WTC11 (cell line): ENCODE measurements around the gene ENTPD8. TPM values are rescaled to one million over a fixed set of nuclear protein-coding genes. Genes with fewer than 3 reads are reported as not detected.

ENCODE experiments used
- ATAC-seq: fragments of 200-7000 bp; cut with Tn5 transposase; 2 replicates; pipeline ENCODE4 v1.10.0; 2021; ENCODE audit warnings: mild to moderate bottlenecking, moderate library complexity
- CTCF ChIA-PET: fragments of 300-600 bp; sonication (Branson Sonifier 250); formaldehyde crosslinking; loops from one replicate; lab custom pipeline; 2021; ENCODE audit warnings: antibody characterized with exemption; lab: Charles Lee
- POLR2A ChIA-PET: fragments of 350-600 bp; sonication (Branson Sonifier 250); formaldehyde crosslinking; loops from one replicate; lab custom pipeline; 2021; ENCODE audit warnings: antibody characterized with exemption; lab: Charles Lee
- DNase-seq: peaks from one replicate; pipeline ENCODE4 v3.0.0; 2021; ENCODE audit warnings: low spot score
- H3K27ac Mint-ChIP-seq: 2 replicates; pipeline ENCODE4 v1.8.0; 2021; ENCODE audit warnings: mixed read lengths
- H3K27me3 Mint-ChIP-seq: 2 replicates; pipeline ENCODE4 v1.8.0; 2021; ENCODE audit warnings: low read depth, mild to moderate bottlenecking, moderate library complexity, mixed read lengths
- H3K36me3 Mint-ChIP-seq: 2 replicates; pipeline ENCODE4 v1.8.0; 2021; ENCODE audit warnings: mixed read lengths
- H3K4me1 Mint-ChIP-seq: 2 replicates; pipeline ENCODE4 v1.8.0; 2022; ENCODE audit warnings: mixed read lengths
- H3K4me3 Mint-ChIP-seq: 2 replicates; pipeline ENCODE4 v1.8.0; 2021; ENCODE audit warnings: mild to moderate bottlenecking, moderate library complexity, mixed read lengths
- H3K9me3 Mint-ChIP-seq: 2 replicates; pipeline ENCODE4 v1.8.0; 2021; ENCODE audit warnings: mixed read lengths
- ATF1 ChIP-seq: sonication (generic); formaldehyde crosslinking; IDR thresholded peaks from 2 replicates; pipeline ENCODE4 v1.8.1; 2023; ENCODE audit warnings: mild to moderate bottlenecking, moderate library complexity, missing genetic modification reagents
- CBFB ChIP-seq: sonication (generic); formaldehyde crosslinking; IDR thresholded peaks from 2 replicates; pipeline ENCODE4 v1.8.1; 2022; ENCODE audit warnings: mild to moderate bottlenecking, low read depth, missing genetic modification reagents
- ELF4 ChIP-seq: sonication (generic); formaldehyde crosslinking; IDR thresholded peaks from 2 replicates; pipeline ENCODE4 v1.8.1; 2022; ENCODE audit warnings: low read depth, mild to moderate bottlenecking, moderate library complexity, missing genetic modification reagents
- ESRRA ChIP-seq: sonication (generic); formaldehyde crosslinking; IDR thresholded peaks from 2 replicates; pipeline ENCODE4 v1.8.1; 2022; ENCODE audit warnings: mild to moderate bottlenecking, missing genetic modification reagents, borderline replicate concordance
- ETV6 ChIP-seq: sonication (generic); formaldehyde crosslinking; IDR thresholded peaks from 2 replicates; pipeline ENCODE4 v1.8.1; 2022; ENCODE audit warnings: mild to moderate bottlenecking, missing genetic modification reagents
- FOXK1 ChIP-seq: sonication (generic); formaldehyde crosslinking; IDR thresholded peaks from 2 replicates; pipeline ENCODE4 v1.8.0; 2022; ENCODE audit warnings: mild to moderate bottlenecking, moderate library complexity, missing genetic modification reagents
- NR2C2 ChIP-seq: sonication (generic); formaldehyde crosslinking; IDR thresholded peaks from 2 replicates; pipeline ENCODE4 v1.8.0; 2022; ENCODE audit warnings: mild to moderate bottlenecking, missing genetic modification reagents
- SMAD3 ChIP-seq: sonication (generic); formaldehyde crosslinking; IDR thresholded peaks from 2 replicates; pipeline ENCODE4 v1.8.0; 2022; ENCODE audit warnings: missing genetic modification reagents, mild to moderate bottlenecking, borderline replicate concordance
- SP1 ChIP-seq: sonication (generic); formaldehyde crosslinking; conservative IDR thresholded peaks from 2 replicates; pipeline ENCODE4 v1.8.1; 2022; ENCODE audit warnings: missing genetic modification reagents
- ZBTB21 ChIP-seq: sonication (generic); formaldehyde crosslinking; IDR thresholded peaks from 2 replicates; pipeline ENCODE4 v1.8.1; 2023; ENCODE audit warnings: mild to moderate bottlenecking, missing genetic modification reagents, borderline replicate concordance
- ZNF219 ChIP-seq: sonication (generic); formaldehyde crosslinking; IDR thresholded peaks from 2 replicates; pipeline ENCODE4 v1.8.0; 2023; ENCODE audit warnings: missing genetic modification reagents, mild to moderate bottlenecking, borderline replicate concordance
- ZNF232 ChIP-seq: sonication (generic); formaldehyde crosslinking; IDR thresholded peaks from 2 replicates; pipeline ENCODE4 v1.8.0; 2022; ENCODE audit warnings: mild to moderate bottlenecking, missing genetic modification reagents
- ZNF416 ChIP-seq: fragments of 250-450 bp; sonication (Bioruptor Pico); IDR thresholded peaks from 2 replicates; pipeline ENCODE4 v1.9.0; 2021; ENCODE audit warnings: mild to moderate bottlenecking, inconsistent platforms
- total RNA-seq: library from RNA; stranded (reverse); gene quantifications from 3 replicates; pipeline ENCODE4 v1.2.3, GENCODE V29; 2021
- TF ChIP-seq, protein P1 (sequence below): sonication (generic); formaldehyde crosslinking; IDR thresholded peaks from 2 replicates; pipeline ENCODE4 v1.8.1; 2023; ENCODE audit warnings: mild to moderate bottlenecking, missing genetic modification reagents
- TF ChIP-seq, protein P2 (sequence below): sonication (generic); formaldehyde crosslinking; IDR thresholded peaks from 2 replicates; pipeline ENCODE4 v1.8.0; 2022; ENCODE audit warnings: mild to moderate bottlenecking, missing genetic modification reagents
- TF ChIP-seq, protein P3 (sequence below): sonication (generic); formaldehyde crosslinking; IDR thresholded peaks from 2 replicates; pipeline ENCODE4 v1.8.0; 2023; ENCODE audit warnings: missing genetic modification reagents, mild to moderate bottlenecking, borderline replicate concordance
- TF ChIP-seq, protein P4 (sequence below): fragments of 250-450 bp; sonication (Bioruptor Pico); conservative IDR thresholded peaks from 2 replicates; pipeline ENCODE4 v1.9.0; 2021; ENCODE audit warnings: mild to moderate bottlenecking
- TF ChIP-seq, protein P5 (sequence below): sonication (generic); formaldehyde crosslinking; IDR thresholded peaks from 2 replicates; pipeline ENCODE4 v1.8.0; 2022; ENCODE audit warnings: mild to moderate bottlenecking, missing genetic modification reagents
- TF ChIP-seq, protein P6 (sequence below): sonication (generic); formaldehyde crosslinking; conservative IDR thresholded peaks from 2 replicates; pipeline ENCODE4 v1.8.1; 2022; ENCODE audit warnings: mild to moderate bottlenecking, missing genetic modification reagents
- TF ChIP-seq, protein P7 (sequence below): sonication (generic); formaldehyde crosslinking; IDR thresholded peaks from 2 replicates; pipeline ENCODE4 v1.8.1; 2022; ENCODE audit warnings: mild to moderate bottlenecking, moderate library complexity, missing genetic modification reagents

ENTPD8 gene
- total RNA-seq, 1 experiment from 2014 or later: 2.3 TPM

DNA sequence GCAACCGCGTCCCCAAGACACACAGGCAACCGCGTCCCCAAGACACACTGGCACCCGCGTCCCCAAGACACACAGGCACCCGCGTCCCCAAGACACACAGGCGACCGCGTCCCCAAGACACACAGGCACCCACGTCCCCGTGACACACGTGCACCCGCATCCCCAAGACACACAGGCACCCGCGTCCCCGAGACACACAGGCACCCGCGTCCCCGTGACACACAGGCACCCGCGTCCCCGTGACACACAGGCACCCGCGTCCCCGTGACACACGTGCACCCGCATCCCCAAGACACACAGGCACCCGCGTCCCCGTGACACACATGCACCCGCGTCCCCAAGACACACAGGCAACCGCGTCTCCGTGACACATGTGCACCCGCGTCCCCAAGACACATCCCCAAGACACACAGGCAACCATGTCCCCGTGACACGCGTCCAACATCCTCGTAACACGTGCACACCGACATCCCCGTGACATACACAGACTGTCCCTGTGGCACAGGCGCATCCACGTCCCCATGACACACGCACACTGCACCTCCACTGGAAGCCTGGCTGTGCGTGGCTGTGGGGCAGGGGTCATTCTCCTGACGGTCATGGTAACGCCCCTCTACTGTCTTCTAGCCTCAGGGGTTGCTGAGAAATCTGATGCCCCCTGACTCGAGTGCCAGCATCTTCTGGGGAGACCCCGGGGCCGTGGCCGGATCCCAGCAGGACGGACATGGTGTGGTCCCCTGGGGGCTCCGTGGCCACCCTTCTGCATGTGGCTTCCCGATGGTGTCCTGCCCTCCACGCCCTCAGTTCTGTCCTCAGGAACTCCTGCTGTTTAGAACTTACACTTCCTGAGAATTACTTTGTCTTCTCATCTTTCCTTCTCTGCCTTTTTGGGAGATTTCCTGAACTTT, 42.3 kb downstream of the ENTPD8 start:
- CTCF ChIA-PET: no interaction called here
- ATAC-seq (no peak), DNase-seq (no peak)
- H3K27me3 Mint-ChIP-seq: no peaks in the 10 kb centered on the region; the same call in 1 of the 2 replicates
- POLR2A ChIA-PET: no interaction called here
- peaks cover 15% of the 10 kb centered on the region for H3K36me3 Mint-ChIP-seq
- H3K4me3 Mint-ChIP-seq: no peak overlapping the region
- H3K9me3 Mint-ChIP-seq: peaks cover 10% of the 10 kb centered on the region
- H3K27ac Mint-ChIP-seq: no peak overlapping the region; the same call in 1 of the 2 replicates
- no peaks in the 10 kb centered on the region for H3K4me1 Mint-ChIP-seq
- TF ChIP-seq SMAD3 (CRISPR knock-in tag) (no peak), NR2C2 (CRISPR knock-in tag) (no peak)
- TF ChIP-seq, protein P1, sequence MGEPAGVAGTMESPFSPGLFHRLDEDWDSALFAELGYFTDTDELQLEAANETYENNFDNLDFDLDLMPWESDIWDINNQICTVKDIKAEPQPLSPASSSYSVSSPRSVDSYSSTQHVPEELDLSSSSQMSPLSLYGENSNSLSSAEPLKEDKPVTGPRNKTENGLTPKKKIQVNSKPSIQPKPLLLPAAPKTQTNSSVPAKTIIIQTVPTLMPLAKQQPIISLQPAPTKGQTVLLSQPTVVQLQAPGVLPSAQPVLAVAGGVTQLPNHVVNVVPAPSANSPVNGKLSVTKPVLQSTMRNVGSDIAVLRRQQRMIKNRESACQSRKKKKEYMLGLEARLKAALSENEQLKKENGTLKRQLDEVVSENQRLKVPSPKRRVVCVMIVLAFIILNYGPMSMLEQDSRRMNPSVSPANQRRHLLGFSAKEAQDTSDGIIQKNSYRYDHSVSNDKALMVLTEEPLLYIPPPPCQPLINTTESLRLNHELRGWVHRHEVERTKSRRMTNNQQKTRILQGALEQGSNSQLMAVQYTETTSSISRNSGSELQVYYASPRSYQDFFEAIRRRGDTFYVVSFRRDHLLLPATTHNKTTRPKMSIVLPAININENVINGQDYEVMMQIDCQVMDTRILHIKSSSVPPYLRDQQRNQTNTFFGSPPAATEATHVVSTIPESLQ (CRISPR knock-in tag): no peak

DNA sequence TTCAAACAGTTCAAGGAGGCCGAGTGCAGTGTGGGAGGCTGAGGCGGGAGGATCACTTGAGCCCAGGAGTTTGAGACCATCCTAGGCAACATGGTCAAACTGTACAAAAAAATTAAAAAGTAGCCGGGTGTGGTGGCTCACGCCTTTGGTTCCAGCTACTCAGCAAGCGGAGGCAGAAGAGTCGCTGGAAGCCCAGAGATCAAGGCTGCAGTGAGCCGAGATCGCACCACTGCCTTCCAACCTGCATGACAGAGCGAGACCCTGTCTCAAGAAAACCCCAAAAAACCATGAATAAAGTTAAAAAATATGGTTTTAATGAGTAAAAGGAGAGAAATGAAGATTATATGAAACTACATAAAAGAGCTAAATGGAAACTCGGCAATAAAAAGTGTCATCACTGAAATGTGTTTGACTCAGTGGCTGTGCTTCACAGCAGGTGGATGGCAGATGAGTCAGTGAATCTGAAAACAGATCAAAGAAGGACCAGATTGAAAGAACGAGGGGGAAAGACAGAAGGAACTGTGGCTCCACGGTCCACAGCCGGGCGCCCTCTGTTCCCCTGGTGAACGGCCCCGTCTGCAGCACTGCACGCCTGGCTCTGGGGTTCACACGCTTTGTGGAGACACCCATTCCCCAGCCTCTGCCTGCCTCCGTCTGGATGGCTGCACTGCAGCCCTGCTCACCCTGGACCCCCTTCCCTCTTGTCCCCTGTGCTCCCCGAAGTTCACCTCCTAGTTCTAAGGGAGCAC, 43.3 kb downstream of the ENTPD8 start:
- ChIA-PET POLR2A (no interaction called here), CTCF (interaction anchor here (2.1 kb wide), 1 partner anchor 111 kb away, joined by 7 read pairs; no protein-coding TSS in a partner anchor)
- TF ChIP-seq CBFB (CRISPR knock-in tag) (no peak), ZNF416 (CRISPR knock-in tag) (no peak), ELF4 (CRISPR knock-in tag) (no peak), FOXK1 (CRISPR knock-in tag) (no peak), ATF1 (CRISPR knock-in tag) (no peak), ETV6 (CRISPR knock-in tag) (no peak), ZNF219 (CRISPR knock-in tag) (no peak), SP1 (CRISPR knock-in tag) (no peak), ESRRA (CRISPR knock-in tag) (no peak), ZNF232 (no peak), ZBTB21 (no peak)
- TF ChIP-seq, protein P2, sequence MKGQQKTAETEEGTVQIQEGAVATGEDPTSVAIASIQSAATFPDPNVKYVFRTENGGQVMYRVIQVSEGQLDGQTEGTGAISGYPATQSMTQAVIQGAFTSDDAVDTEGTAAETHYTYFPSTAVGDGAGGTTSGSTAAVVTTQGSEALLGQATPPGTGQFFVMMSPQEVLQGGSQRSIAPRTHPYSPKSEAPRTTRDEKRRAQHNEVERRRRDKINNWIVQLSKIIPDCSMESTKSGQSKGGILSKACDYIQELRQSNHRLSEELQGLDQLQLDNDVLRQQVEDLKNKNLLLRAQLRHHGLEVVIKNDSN (CRISPR knock-in tag): no peak
- TF ChIP-seq, protein P3, sequence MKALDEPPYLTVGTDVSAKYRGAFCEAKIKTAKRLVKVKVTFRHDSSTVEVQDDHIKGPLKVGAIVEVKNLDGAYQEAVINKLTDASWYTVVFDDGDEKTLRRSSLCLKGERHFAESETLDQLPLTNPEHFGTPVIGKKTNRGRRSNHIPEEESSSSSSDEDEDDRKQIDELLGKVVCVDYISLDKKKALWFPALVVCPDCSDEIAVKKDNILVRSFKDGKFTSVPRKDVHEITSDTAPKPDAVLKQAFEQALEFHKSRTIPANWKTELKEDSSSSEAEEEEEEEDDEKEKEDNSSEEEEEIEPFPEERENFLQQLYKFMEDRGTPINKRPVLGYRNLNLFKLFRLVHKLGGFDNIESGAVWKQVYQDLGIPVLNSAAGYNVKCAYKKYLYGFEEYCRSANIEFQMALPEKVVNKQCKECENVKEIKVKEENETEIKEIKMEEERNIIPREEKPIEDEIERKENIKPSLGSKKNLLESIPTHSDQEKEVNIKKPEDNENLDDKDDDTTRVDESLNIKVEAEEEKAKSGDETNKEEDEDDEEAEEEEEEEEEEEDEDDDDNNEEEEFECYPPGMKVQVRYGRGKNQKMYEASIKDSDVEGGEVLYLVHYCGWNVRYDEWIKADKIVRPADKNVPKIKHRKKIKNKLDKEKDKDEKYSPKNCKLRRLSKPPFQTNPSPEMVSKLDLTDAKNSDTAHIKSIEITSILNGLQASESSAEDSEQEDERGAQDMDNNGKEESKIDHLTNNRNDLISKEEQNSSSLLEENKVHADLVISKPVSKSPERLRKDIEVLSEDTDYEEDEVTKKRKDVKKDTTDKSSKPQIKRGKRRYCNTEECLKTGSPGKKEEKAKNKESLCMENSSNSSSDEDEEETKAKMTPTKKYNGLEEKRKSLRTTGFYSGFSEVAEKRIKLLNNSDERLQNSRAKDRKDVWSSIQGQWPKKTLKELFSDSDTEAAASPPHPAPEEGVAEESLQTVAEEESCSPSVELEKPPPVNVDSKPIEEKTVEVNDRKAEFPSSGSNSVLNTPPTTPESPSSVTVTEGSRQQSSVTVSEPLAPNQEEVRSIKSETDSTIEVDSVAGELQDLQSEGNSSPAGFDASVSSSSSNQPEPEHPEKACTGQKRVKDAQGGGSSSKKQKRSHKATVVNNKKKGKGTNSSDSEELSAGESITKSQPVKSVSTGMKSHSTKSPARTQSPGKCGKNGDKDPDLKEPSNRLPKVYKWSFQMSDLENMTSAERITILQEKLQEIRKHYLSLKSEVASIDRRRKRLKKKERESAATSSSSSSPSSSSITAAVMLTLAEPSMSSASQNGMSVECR (CRISPR knock-in tag): no peak
- TF ChIP-seq, protein P4, sequence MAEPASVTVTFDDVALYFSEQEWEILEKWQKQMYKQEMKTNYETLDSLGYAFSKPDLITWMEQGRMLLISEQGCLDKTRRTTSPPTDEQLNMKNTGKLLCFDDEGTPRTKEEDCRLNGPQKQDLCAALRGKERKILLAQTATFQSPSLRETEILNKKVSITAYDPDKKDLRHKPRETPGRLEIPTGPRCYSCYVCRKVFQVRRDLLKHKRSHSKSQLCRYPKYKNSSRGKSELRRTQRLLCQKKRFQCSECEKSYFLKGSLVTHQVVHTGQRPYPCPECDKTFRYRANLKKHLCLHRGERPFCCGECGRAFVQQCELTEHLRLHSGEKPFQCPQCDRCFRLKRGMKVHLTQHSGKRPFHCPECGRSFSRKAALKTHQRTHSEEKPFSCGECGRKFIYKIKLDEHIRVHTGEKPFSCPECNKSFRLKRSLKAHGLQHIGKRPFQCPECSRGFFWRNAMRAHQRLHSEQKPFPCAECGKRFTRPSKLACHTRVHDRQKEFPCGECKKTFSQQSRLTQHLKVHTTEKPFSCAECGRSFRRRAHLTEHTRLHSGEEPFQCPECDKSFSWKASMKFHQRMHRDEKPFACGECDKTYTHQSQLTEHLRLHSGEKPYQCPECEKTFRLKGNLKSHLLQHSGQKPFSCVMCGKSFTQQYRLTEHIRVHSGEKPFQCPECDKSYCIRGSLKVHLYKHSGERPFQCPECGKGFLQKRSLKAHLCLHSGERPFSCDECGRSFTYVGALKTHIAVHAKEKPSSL: no peak
- TF ChIP-seq, protein P5, sequence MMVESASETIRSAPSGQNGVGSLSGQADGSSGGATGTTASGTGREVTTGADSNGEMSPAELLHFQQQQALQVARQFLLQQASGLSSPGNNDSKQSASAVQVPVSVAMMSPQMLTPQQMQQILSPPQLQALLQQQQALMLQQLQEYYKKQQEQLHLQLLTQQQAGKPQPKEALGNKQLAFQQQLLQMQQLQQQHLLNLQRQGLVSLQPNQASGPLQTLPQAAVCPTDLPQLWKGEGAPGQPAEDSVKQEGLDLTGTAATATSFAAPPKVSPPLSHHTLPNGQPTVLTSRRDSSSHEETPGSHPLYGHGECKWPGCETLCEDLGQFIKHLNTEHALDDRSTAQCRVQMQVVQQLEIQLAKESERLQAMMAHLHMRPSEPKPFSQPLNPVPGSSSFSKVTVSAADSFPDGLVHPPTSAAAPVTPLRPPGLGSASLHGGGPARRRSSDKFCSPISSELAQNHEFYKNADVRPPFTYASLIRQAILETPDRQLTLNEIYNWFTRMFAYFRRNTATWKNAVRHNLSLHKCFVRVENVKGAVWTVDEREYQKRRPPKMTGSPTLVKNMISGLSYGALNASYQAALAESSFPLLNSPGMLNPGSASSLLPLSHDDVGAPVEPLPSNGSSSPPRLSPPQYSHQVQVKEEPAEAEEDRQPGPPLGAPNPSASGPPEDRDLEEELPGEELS (CRISPR knock-in tag): no peak
- TF ChIP-seq, protein P6, sequence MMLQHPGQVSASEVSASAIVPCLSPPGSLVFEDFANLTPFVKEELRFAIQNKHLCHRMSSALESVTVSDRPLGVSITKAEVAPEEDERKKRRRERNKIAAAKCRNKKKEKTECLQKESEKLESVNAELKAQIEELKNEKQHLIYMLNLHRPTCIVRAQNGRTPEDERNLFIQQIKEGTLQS (CRISPR knock-in tag): no peak
- TF ChIP-seq, protein P7, sequence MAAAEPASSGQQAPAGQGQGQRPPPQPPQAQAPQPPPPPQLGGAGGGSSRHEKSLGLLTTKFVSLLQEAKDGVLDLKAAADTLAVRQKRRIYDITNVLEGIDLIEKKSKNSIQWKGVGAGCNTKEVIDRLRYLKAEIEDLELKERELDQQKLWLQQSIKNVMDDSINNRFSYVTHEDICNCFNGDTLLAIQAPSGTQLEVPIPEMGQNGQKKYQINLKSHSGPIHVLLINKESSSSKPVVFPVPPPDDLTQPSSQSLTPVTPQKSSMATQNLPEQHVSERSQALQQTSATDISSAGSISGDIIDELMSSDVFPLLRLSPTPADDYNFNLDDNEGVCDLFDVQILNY: no peak
- DNase-seq (no peak), ATAC-seq (no peak)
- no peak overlapping the region for H3K4me3 Mint-ChIP-seq
- H3K4me1 Mint-ChIP-seq: no peaks in the 10 kb centered on the region
- peaks cover 10% of the 10 kb centered on the region for H3K9me3 Mint-ChIP-seq
- H3K27ac Mint-ChIP-seq: no peak overlapping the region
- H3K27me3 Mint-ChIP-seq: no peaks in the 10 kb centered on the region; the same call in 1 of the 2 replicates
- peaks cover 15% of the 10 kb centered on the region for H3K36me3 Mint-ChIP-seq
